Uterus (tissue), 2 donors: Measurements from ENCODE around the gene IRF2BPL.

Experiments
- CTCF ChIP-seq, 4 experiments: fragments of 200-600 bp in 2 of 4; fragments of 450-650 bp in 2 of 4; sonication (generic) in 2 of 4; IDR thresholded peaks; one replicate each; pipeline ENCODE4 v1.5.1; 2016 to 2019; ENCODE audit warnings: antibody characterized with exemption in 4 of 4, mild to moderate bottlenecking in 2 of 4, moderate library complexity in 1 of 4
- POLR2A ChIP-seq, 2 donors: fragments of 450-650 bp; IDR thresholded peaks; one replicate each; pipeline ENCODE4 v1.6.1; 2016; ENCODE audit warnings: antibody characterized with exemption in 2 of 2, mild to moderate bottlenecking in 1 of 2, moderate library complexity in 1 of 2

GRCh38 chr14:77033622-77034589 lies 5.4 kb upstream of the IRF2BPL start:
- TF ChIP-seq CTCF (IDR thresholded peaks at IDR 0.05), result no peak
- TF ChIP-seq POLR2A (IDR thresholded peaks at IDR 0.05), result peak in 1 of 2 donors; percentile 46
